T-cell (primary cell): Measurements from ENCODE around the gene SLC35F4. TPM values are rescaled to one million over a fixed set of nuclear protein-coding genes. Genes with fewer than 3 reads are reported as not detected.

Source experiments
- ATAC-seq, 4 experiments: fragments of 200-7000 bp in 3 of 4; fragments of 150-1000 bp in 1 of 4; cut with Tn5 transposase; replicated peaks in 1 of 4; 1 replicate in 3 of 4; 2 replicates in 1 of 4; pipeline ENCODE4 v1.10.0; 2021; ENCODE audit warnings: moderate library complexity in 3 of 4, mild to moderate bottlenecking in 2 of 4, moderate number of reproducible peaks in 1 of 4
- CTCF ChIA-PET, 2 donors: fragments of 300-600 bp; sonication (Branson Sonifier 250); formaldehyde crosslinking; loops; one replicate each; lab custom pipeline; 2022; ENCODE audit warnings: antibody characterized with exemption in 2 of 2; lab: Charles Lee
- POLR2A ChIA-PET, 2 donors: fragments of 300-600 bp; sonication (Branson Sonifier 250); formaldehyde crosslinking; loops; one replicate each; lab custom pipeline; 2022; ENCODE audit warnings: antibody characterized with exemption in 2 of 2; lab: Charles Lee
- DNase-seq, 35 experiments: peaks; one replicate each; pipeline versions ENCODE4 v3.0.0 to v3.0.0-alpha.2; 2013 to 2023
- H3K27ac ChIP-seq: one replicate; pipeline ENCODE4 v1.5.1; 2013; ENCODE audit warnings: low read length
- H3K27me3 ChIP-seq, 2 experiments: replicated peaks in 1 of 2; 1 replicate in 1 of 2; 2 replicates in 1 of 2; pipeline versions ENCODE4 v1.6.1 to v1.7.0; 2013; ENCODE audit warnings: low read length in 1 of 2, mixed read lengths in 1 of 2; ENCODE audit not compliant: control insufficient read depth in 2 of 2, insufficient read depth in 2 of 2; ENCODE audit errors: extremely low read depth in 1 of 2
- H3K36me3 ChIP-seq, 2 donors: 1 replicate in 1 of 2; 2 replicates in 1 of 2; pipeline versions ENCODE4 v1.6.1 to v1.7.0; 2013; ENCODE audit warnings: low read length in 1 of 2; ENCODE audit not compliant: control insufficient read depth in 2 of 2, insufficient read depth in 1 of 2; ENCODE audit errors: extremely low read depth in 1 of 2
- H3K4me1 ChIP-seq, 2 experiments: 1 replicate in 1 of 2; 2 replicates in 1 of 2; pipeline versions ENCODE4 v1.6.1 to v1.7.0; 2013; ENCODE audit warnings: low read length in 2 of 2, mixed read lengths in 1 of 2; ENCODE audit not compliant: insufficient read depth in 2 of 2, control insufficient read depth in 1 of 2; ENCODE audit errors: extremely low read depth in 1 of 2
- H3K4me3 ChIP-seq, 2 donors: 1 replicate in 1 of 2; 2 replicates in 1 of 2; pipeline versions ENCODE4 v1.5.1 to v1.7.0; 2013; ENCODE audit warnings: mild to moderate bottlenecking in 2 of 2, low read length in 1 of 2, moderate library complexity in 1 of 2; ENCODE audit not compliant: control insufficient read depth in 1 of 2; ENCODE audit errors: extremely low read depth in 1 of 2
- H3K9me3 ChIP-seq: 2 replicates; pipeline ENCODE4 v1.7.0; 2013
- H3K27ac Mint-ChIP-seq, 2 donors: one replicate each; pipeline ENCODE4 v1.8.0; 2020 to 2021; ENCODE audit warnings: mild to moderate bottlenecking in 2 of 2, mixed read lengths in 2 of 2
- H3K27me3 Mint-ChIP-seq, 2 donors: one replicate each; pipeline ENCODE4 v1.8.0; 2021 to 2022; ENCODE audit warnings: mixed read lengths in 2 of 2
- H3K36me3 Mint-ChIP-seq: one replicate; pipeline ENCODE4 v1.8.0; 2021; ENCODE audit warnings: mixed read lengths
- H3K4me1 Mint-ChIP-seq, 3 donors: one replicate each; pipeline ENCODE4 v1.8.0; 2020 to 2022; ENCODE audit warnings: mixed read lengths in 3 of 3, mild to moderate bottlenecking in 1 of 3
- H3K4me3 Mint-ChIP-seq, 3 donors: one replicate each; pipeline ENCODE4 v1.8.0; 2020 to 2022; ENCODE audit warnings: mild to moderate bottlenecking in 3 of 3, mixed read lengths in 3 of 3, moderate library complexity in 3 of 3
- H3K9me3 Mint-ChIP-seq, 3 donors: one replicate each; pipeline ENCODE4 v1.8.0; 2020 to 2022; ENCODE audit warnings: mixed read lengths in 3 of 3
- WGBS: methylation state at CpG from one replicate; pipeline ENCODE4 v1.1.5; 2013; ENCODE audit warnings: missing lambda C conversion rate; ENCODE audit not compliant: insufficient coverage; 5-methylcytosine and 5-hydroxymethylcytosine counted together
- total RNA-seq, 35 experiments: library from RNA in 6 of 35; stranded (reverse) in 6 of 35; fragments of 120-200 nt in 1 of 35; gene quantifications; one replicate each; pipeline versions ENCODE4 v1.2.1 to v1.2.4 and lab custom pipeline; 2013 to 2026

The SLC35F4 gene
- total RNA-seq, 5 donors from 2014 or later (not counting 1 experiment from before 2014, with no cell fraction given) = not detected

- no peak overlapping the region for H3K27ac ChIP-seq
- no peaks in the 10 kb centered on the region for H3K4me1 ChIP-seq
- H3K27me3 ChIP-seq = no peaks in the 10 kb centered on the region
- Mint-ChIP-seq H3K27ac (no peak overlapping the region), H3K4me1 (no peaks in the 10 kb centered on the region), H3K27me3 (peaks cover 0 to 5% of the 10 kb centered on the region in 2 donors), H3K4me3 (no peak overlapping the region), H3K9me3 (peaks cover 3 to 24% (median 23%) of the 10 kb centered on the region in 3 donors), H3K36me3 (no peaks in the 10 kb centered on the region)
- H3K4me3 ChIP-seq = no peak overlapping the region
- no peaks in the 10 kb centered on the region for H3K36me3 ChIP-seq
- ATAC-seq (no peak), DNase-seq (no peak)
- WGBS = 83% methylated on average over 1 of the region's 2 CpGs
- ChIA-PET CTCF (no interaction called here), POLR2A (no interaction called here)
- no peaks in the 10 kb centered on the region for H3K9me3 ChIP-seq
These were observed 258.8 kb downstream of the SLC35F4 start for GRCh38 chr14:57607086-57607485.

- DNase-seq = no peak
- H3K27me3 ChIP-seq = no peaks in the 10 kb centered on the region
- POLR2A ChIA-PET = no interaction called here
- Mint-ChIP-seq H3K4me1 (no peaks in the 10 kb centered on the region), H3K27ac (no peak overlapping the region), H3K4me3 (no peak overlapping the region), H3K9me3 (peaks cover 9 to 13% (median 10%) of the 10 kb centered on the region in 3 donors), H3K27me3 (no peaks in the 10 kb centered on the region), H3K36me3 (no peaks in the 10 kb centered on the region)
- ATAC-seq = no peak
- WGBS = no CpG with 5 or more reads among the region's 3 CpGs
- H3K4me3 ChIP-seq = no peak overlapping the region
- CTCF ChIA-PET = no interaction called here
- no peak overlapping the region for H3K27ac ChIP-seq
- H3K36me3 ChIP-seq = no peaks in the 10 kb centered on the region
- no peaks in the 10 kb centered on the region for H3K9me3 ChIP-seq
- H3K4me1 ChIP-seq = no peaks in the 10 kb centered on the region
These were observed 282.5 kb downstream of the SLC35F4 start for GRCh38 chr14:57583396-57583795.

DNA sequence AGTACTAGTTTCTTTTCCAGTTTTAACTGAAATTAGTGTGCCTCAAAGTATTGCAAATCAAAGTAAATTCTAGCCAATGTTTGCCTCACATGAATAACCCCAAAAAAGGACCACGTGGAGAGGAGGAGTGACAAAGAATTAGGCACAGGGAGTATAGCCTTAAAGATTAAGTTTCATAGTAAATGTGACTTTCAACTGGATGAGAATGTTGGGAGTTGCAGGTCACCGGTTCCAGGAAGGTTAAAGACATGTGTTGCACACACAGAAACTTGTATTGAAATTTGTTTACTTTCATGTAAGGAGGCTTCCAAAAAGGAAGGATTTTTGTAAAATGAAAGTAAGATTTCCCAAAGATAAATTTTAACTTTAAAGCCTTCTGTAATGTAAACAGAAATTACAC, 283.1 kb downstream of the SLC35F4 start:
- no peak overlapping the region for H3K4me3 Mint-ChIP-seq
- ATAC-seq = no peak

GRCh38 chr14:57578801-57579200, 287.1 kb downstream of the SLC35F4 start:
- H3K4me1 ChIP-seq = no peaks in the 10 kb centered on the region
- no peaks in the 10 kb centered on the region for H3K36me3 Mint-ChIP-seq
- no peak for ATAC-seq
- H3K36me3 ChIP-seq = no peaks in the 10 kb centered on the region
- no peak overlapping the region for H3K27ac ChIP-seq
- H3K4me3 ChIP-seq = no peak overlapping the region
- H3K27ac Mint-ChIP-seq = no peak overlapping the region
- H3K4me1 Mint-ChIP-seq = no peaks in the 10 kb centered on the region
- POLR2A ChIA-PET = no interaction called here
- CTCF ChIA-PET = no interaction called here
- H3K27me3 Mint-ChIP-seq = no peaks in the 10 kb centered on the region
- no peak overlapping the region for H3K4me3 Mint-ChIP-seq
- H3K9me3 ChIP-seq = no peaks in the 10 kb centered on the region
- DNase-seq = no peak
- H3K9me3 Mint-ChIP-seq = no peaks in the 10 kb centered on the region
- no peaks in the 10 kb centered on the region for H3K27me3 ChIP-seq
- WGBS = no CpG with 5 or more reads among the region's 4 CpGs

More for the DNA sequence above, 283.1 kb downstream of the SLC35F4 start:
- ChIA-PET POLR2A (no interaction called here), CTCF (no interaction called here)
- no peaks in the 10 kb centered on the region for H3K36me3 Mint-ChIP-seq
- H3K27ac Mint-ChIP-seq = no peak overlapping the region
- H3K27ac ChIP-seq = no peak overlapping the region
- no peaks in the 10 kb centered on the region for H3K27me3 Mint-ChIP-seq
- 83% methylated on average over 2 of the region's 2 CpGs for WGBS
- H3K4me1 ChIP-seq = no peaks in the 10 kb centered on the region
- no peaks in the 10 kb centered on the region for H3K27me3 ChIP-seq
- no peaks in the 10 kb centered on the region for H3K9me3 ChIP-seq
- no peak for DNase-seq
- peaks cover 9 to 13% (median 10%) of the 10 kb centered on the region in 3 donors for H3K9me3 Mint-ChIP-seq
- no peaks in the 10 kb centered on the region for H3K36me3 ChIP-seq
- no peaks in the 10 kb centered on the region for H3K4me1 Mint-ChIP-seq
- no peak overlapping the region for H3K4me3 ChIP-seq

- ChIA-PET CTCF (no interaction called here), POLR2A (no interaction called here)
- Histone ChIP-seq H3K4me3 (no peak overlapping the region), H3K4me1 (no peaks in the 10 kb centered on the region), H3K27me3 (peaks cover 0 to 2% of the 10 kb centered on the region in 2 experiments), H3K27ac (no peak overlapping the region), H3K36me3 (no peaks in the 10 kb centered on the region), H3K9me3 (no peaks in the 10 kb centered on the region)
- no peaks in the 10 kb centered on the region for H3K27me3 Mint-ChIP-seq
- no peak for DNase-seq
- H3K36me3 Mint-ChIP-seq = no peaks in the 10 kb centered on the region
- H3K4me1 Mint-ChIP-seq = no peaks in the 10 kb centered on the region
- no peaks in the 10 kb centered on the region for H3K9me3 Mint-ChIP-seq
- no peak for ATAC-seq
- WGBS = 60% methylated on average over 1 of the region's 1 CpG
- no peak overlapping the region for H3K4me3 Mint-ChIP-seq
- no peak overlapping the region for H3K27ac Mint-ChIP-seq
These were observed 289.4 kb downstream of the SLC35F4 start for GRCh38 chr14:57576498-57576897.

DNA sequence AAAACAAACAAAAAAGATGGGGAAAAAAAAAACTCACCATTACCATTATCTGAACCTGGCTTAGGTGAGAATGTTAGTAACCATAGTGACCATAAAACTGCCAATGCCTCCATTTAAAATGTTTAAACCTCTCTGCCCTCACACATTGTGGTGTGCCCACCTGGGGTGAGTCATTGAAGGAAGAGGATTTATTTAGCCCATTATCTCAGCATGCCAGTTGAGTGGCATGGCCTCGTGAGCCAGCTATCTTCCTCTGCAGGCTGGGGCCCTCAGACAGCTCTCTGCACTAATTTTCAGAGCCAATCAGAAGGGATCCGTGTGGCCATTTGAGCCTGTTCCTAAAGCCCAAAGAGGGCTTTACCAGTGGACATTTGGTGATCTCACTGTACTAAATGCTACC, 290.4 kb downstream of the SLC35F4 start:
- Histone ChIP-seq H3K36me3 (no peaks in the 10 kb centered on the region), H3K9me3 (no peaks in the 10 kb centered on the region), H3K4me1 (no peaks in the 10 kb centered on the region), H3K4me3 (no peak overlapping the region), H3K27ac (no peak overlapping the region), H3K27me3 (peaks cover 0 to 2% of the 10 kb centered on the region in 2 experiments)
- Mint-ChIP-seq H3K27me3 (no peaks in the 10 kb centered on the region), H3K4me1 (no peaks in the 10 kb centered on the region), H3K36me3 (no peaks in the 10 kb centered on the region), H3K4me3 (no peak overlapping the region), H3K27ac (no peak overlapping the region), H3K9me3 (no peaks in the 10 kb centered on the region)
- ChIA-PET CTCF (no interaction called here), POLR2A (no interaction called here)
- no peak for ATAC-seq
- no peak for DNase-seq
- WGBS = 29% methylated on average over 2 of the region's 2 CpGs
